Measurements from ENCODE around the gene UCHL1.
A peak's percentile ranks its signal among the peaks of the same experiment; 100 is the strongest.
"Not testable (repeated sequence)": the region's sequence is repeated elsewhere in the genome, so short reads cannot be mapped to it uniquely, and the experiment has no call there.

UCHL1 gene

GRCh38 chr4:41236508-41236907 lies 20.2 kb upstream of the UCHL1 start:
- DNase-seq (ENCODE audit: low spot score): no peak

- no peak for DNase-seq (ENCODE audit: low spot score)
These were observed 14.8 kb upstream of the UCHL1 start for GRCh38 chr4:41241919-41242318.

GRCh38 chr4:41245983-41246382 lies 10.7 kb upstream of the UCHL1 start:
- DNase-seq (ENCODE audit: low spot score): no peak

GRCh38 chr4:41256131-41256739 lies 493 bp upstream of the UCHL1 start:
- peak; percentile 49 for DNase-seq (ENCODE audit: low spot score)

GRCh38 chr4:41257257-41257901 lies 651 bp downstream of the UCHL1 start:
- peak; percentile 85 for DNase-seq (ENCODE audit: low spot score)

GRCh38 chr4:41257906-41258305 lies 1.2 kb downstream of the UCHL1 start:
- DNase-seq (ENCODE audit: low spot score): no peak

GRCh38 chr4:41258783-41259182 lies 2.1 kb downstream of the UCHL1 start:
- DNase-seq (ENCODE audit: low spot score): peak; percentile 72

- DNase-seq (ENCODE audit: low spot score): no peak
These were observed 3.5 kb downstream of the UCHL1 start for GRCh38 chr4:41260116-41260733.

GRCh38 chr4:41262198-41262597 lies 5.5 kb downstream of the UCHL1 start:
- no peak for DNase-seq (ENCODE audit: low spot score)

GRCh38 chr4:41264212-41264611 lies 7.5 kb downstream of the UCHL1 start:
- DNase-seq (ENCODE audit: low spot score): no peak

GRCh38 chr4:41267997-41268396 lies 11.3 kb downstream of the UCHL1 start:
- no peak for DNase-seq (ENCODE audit: low spot score)

- no peak for DNase-seq (ENCODE audit: low spot score)
These were observed 12.2 kb downstream of the UCHL1 start for GRCh38 chr4:41268721-41269517.

GRCh38 chr4:41269682-41270081 lies 13.0 kb downstream of the UCHL1 start:
- DNase-seq (ENCODE audit: low spot score): no peak

- DNase-seq (ENCODE audit: low spot score): not testable (repeated sequence)
These were observed 19.2 kb downstream of the UCHL1 start for GRCh38 chr4:41275931-41276330.

- DNase-seq (ENCODE audit: low spot score): no peak
These were observed 23.3 kb downstream of the UCHL1 start for GRCh38 chr4:41280010-41280409.

- peak; percentile 91 for DNase-seq (ENCODE audit: low spot score)
These were observed 24.4 kb downstream of the UCHL1 start for GRCh38 chr4:41281038-41281634.

GRCh38 chr4:41282366-41282765 lies 25.6 kb downstream of the UCHL1 start:
- DNase-seq (ENCODE audit: low spot score): no peak

GRCh38 chr4:41285202-41285863 lies 28.6 kb downstream of the UCHL1 start:
- no peak for DNase-seq (ENCODE audit: low spot score)

GRCh38 chr4:41285864-41286235 lies 29.1 kb downstream of the UCHL1 start:
- no peak for DNase-seq (ENCODE audit: low spot score)

- DNase-seq (ENCODE audit: low spot score): no peak
These were observed 30.3 kb downstream of the UCHL1 start for GRCh38 chr4:41287005-41287404.

GRCh38 chr4:41287852-41288251 lies 31.1 kb downstream of the UCHL1 start:
- DNase-seq (ENCODE audit: low spot score): no peak

- DNase-seq (ENCODE audit: low spot score): no peak
These were observed 31.5 kb downstream of the UCHL1 start for GRCh38 chr4:41288254-41288653.
